GM23338 (cell line): Measurements from ENCODE around the gene ALDH1L2. TPM values are rescaled to one million over a fixed set of nuclear protein-coding genes. Genes with fewer than 3 reads are reported as not detected.

ENCODE experiments used
- ATAC-seq: fragments of 200-7000 bp; cut with Tn5 transposase; 3 replicates; pipeline ENCODE4 v1.9.1; 2020
- DNase-seq: peaks from one replicate; pipeline ENCODE4 v3.0.0-alpha.2; 2015; ENCODE audit warnings: low spot score
- H2AFZ ChIP-seq: fragments of 200-600 bp; sonication (generic); 2 replicates; pipeline ENCODE4 v1.8.0; 2016; ENCODE audit warnings: antibody characterized with exemption, mild to moderate bottlenecking, moderate library complexity
- H3F3A ChIP-seq: fragments of 200-600 bp; sonication (generic); replicated peaks from 2 replicates; pipeline ENCODE4 v1.8.0; 2017; ENCODE audit warnings: antibody characterized with exemption, mixed run types, low read depth
- H3K27ac ChIP-seq: fragments of 200-600 bp; sonication (generic); 2 replicates; pipeline ENCODE4 v1.6.1; 2016; ENCODE audit warnings: low read depth
- H3K27me3 ChIP-seq: fragments of 200-600 bp; sonication (generic); 2 replicates; pipeline ENCODE4 v1.8.0; 2016; ENCODE audit warnings: mild to moderate bottlenecking, mixed run types, moderate library complexity; ENCODE audit not compliant: insufficient read depth
- H3K36me3 ChIP-seq: fragments of 200-600 bp; sonication (generic); 2 replicates; pipeline ENCODE4 v1.8.0; 2016; ENCODE audit warnings: mild to moderate bottlenecking; ENCODE audit not compliant: insufficient read depth
- H3K4me1 ChIP-seq: fragments of 200-600 bp; sonication (generic); 2 replicates; pipeline ENCODE4 v1.8.0; 2016; ENCODE audit warnings: mild to moderate bottlenecking, moderate library complexity; ENCODE audit not compliant: insufficient read depth
- H3K4me2 ChIP-seq: fragments of 200-600 bp; sonication (generic); 2 replicates; pipeline ENCODE4 v1.7.1; 2017; ENCODE audit warnings: mixed run types
- H3K4me3 ChIP-seq: fragments of 200-600 bp; sonication (generic); 2 replicates; pipeline ENCODE4 v1.6.1; 2016; ENCODE audit warnings: mixed run types
- H3K79me2 ChIP-seq: fragments of 200-600 bp; sonication (generic); replicated peaks from 2 replicates; pipeline ENCODE4 v1.8.0; 2017; ENCODE audit warnings: mild to moderate bottlenecking; ENCODE audit not compliant: insufficient read depth
- H3K9me2 ChIP-seq: fragments of 200-600 bp; sonication (generic); 2 replicates; pipeline ENCODE4 v1.8.0; 2017; ENCODE audit not compliant: insufficient read depth
- H4K20me1 ChIP-seq: fragments of 200-600 bp; sonication (generic); replicated peaks from 2 replicates; pipeline ENCODE4 v1.8.0; 2017; ENCODE audit warnings: mild to moderate bottlenecking; ENCODE audit not compliant: insufficient read depth
- H3K27ac Mint-ChIP-seq: 2 replicates; pipeline ENCODE4 v1.8.0; 2020; ENCODE audit warnings: inconsistent platforms, mild to moderate bottlenecking, moderate library complexity, mixed read lengths
- H3K27me3 Mint-ChIP-seq: 3 replicates; pipeline ENCODE4 v1.8.0; 2022; ENCODE audit warnings: low read depth, mild to moderate bottlenecking, moderate library complexity, mixed read lengths, inconsistent platforms; ENCODE audit not compliant: insufficient read depth, poor library complexity
- H3K36me3 Mint-ChIP-seq: 3 replicates; pipeline ENCODE4 v1.8.0; 2021; ENCODE audit warnings: low read depth, mild to moderate bottlenecking, inconsistent platforms, moderate library complexity, mixed read lengths
- H3K4me1 Mint-ChIP-seq: 3 replicates; pipeline ENCODE4 v1.8.0; 2020; ENCODE audit warnings: mild to moderate bottlenecking, inconsistent platforms, mixed read lengths
- H3K4me3 Mint-ChIP-seq: 3 replicates; pipeline ENCODE4 v1.8.0; 2021; ENCODE audit warnings: moderate library complexity, mild to moderate bottlenecking, inconsistent platforms, mixed read lengths
- H3K9me3 Mint-ChIP-seq: 3 replicates; pipeline ENCODE4 v1.8.0; 2020; ENCODE audit warnings: moderate library complexity, mild to moderate bottlenecking, inconsistent platforms, mixed read lengths
- CREB1 ChIP-seq: fragments of 250-450 bp; sonication (Bioruptor Pico); IDR thresholded peaks from 2 replicates; pipeline ENCODE4 v1.5.0; 2020; ENCODE audit warnings: low read depth, mild to moderate bottlenecking, moderate library complexity
- EZH2 ChIP-seq: fragments of 200-600 bp; sonication (generic); IDR thresholded peaks from one replicate; pipeline ENCODE4 v1.8.0; 2017; ENCODE audit warnings: antibody characterized with exemption, mild to moderate bottlenecking, low read depth; ENCODE audit not compliant: unreplicated experiment
- EZH2phosphoT487 ChIP-seq: fragments of 200-600 bp; sonication (generic); IDR thresholded peaks from one replicate; pipeline ENCODE4 v1.8.1; 2018; ENCODE audit warnings: antibody characterized with exemption; ENCODE audit not compliant: unreplicated experiment
- JUNB ChIP-seq: IDR thresholded peaks from one replicate; pipeline ENCODE4 v1.6.1; 2016; ENCODE audit warnings: antibody characterized with exemption; ENCODE audit not compliant: unreplicated experiment
- NANOG ChIP-seq: IDR thresholded peaks from 2 replicates; pipeline ENCODE4 v1.6.1; 2016; ENCODE audit warnings: antibody characterized with exemption, borderline replicate concordance
- POLR2AphosphoS5 ChIP-seq: IDR thresholded peaks from 2 replicates; pipeline ENCODE4 v1.6.1; 2016; ENCODE audit warnings: antibody characterized with exemption, low read depth
- STAT1 ChIP-seq: IDR thresholded peaks from one replicate; pipeline ENCODE4 v1.6.1; 2016; ENCODE audit warnings: antibody characterized with exemption; ENCODE audit not compliant: unreplicated experiment
- ZNF114 ChIP-seq: fragments of 250-450 bp; sonication (Bioruptor Pico); IDR thresholded peaks from 2 replicates; pipeline ENCODE4 v1.5.0; 2020; ENCODE audit warnings: mild to moderate bottlenecking, moderate library complexity
- ZNF331 ChIP-seq: fragments of 250-450 bp; sonication (Bioruptor Pico); IDR thresholded peaks from 2 replicates; pipeline ENCODE4 v1.5.0; 2020; ENCODE audit warnings: low read depth, mild to moderate bottlenecking, moderate library complexity
- polyA plus RNA-seq: library from polyadenylated mRNA; unstranded; fragments of >200 nt; fragmentation: Nextera tagmentation; extraction: Ambion mirVana; gene quantifications from 2 replicates; pipeline ENCODE4 v1.2.1, GENCODE V29; 2016
- total RNA-seq: library from RNA; depleted of rRNA; stranded (reverse); fragments of >200 nt; shearing (Covaris generic); gene quantifications from 2 replicates; pipeline ENCODE4 v1.2.3, GENCODE V29; 2014
- TF ChIP-seq, protein P1 (sequence below), 2 experiments: fragments of 200-600 bp in 1 of 2; sonication (generic) in 1 of 2; conservative IDR thresholded peaks; 2 replicates each; pipeline versions ENCODE4 v1.5.1 to v1.6.1; 2016 to 2017; ENCODE audit warnings: antibody characterized with exemption in 2 of 2, low read depth in 2 of 2, mild to moderate bottlenecking in 2 of 2, moderate library complexity in 1 of 2
- TF ChIP-seq, protein P2 (sequence below): fragments of 250-450 bp; sonication (Bioruptor Pico); IDR thresholded peaks from 2 replicates; pipeline ENCODE4 v1.5.0; 2020; ENCODE audit warnings: mild to moderate bottlenecking, moderate library complexity
- TF ChIP-seq, protein P3 (sequence below): IDR thresholded peaks from one replicate; pipeline ENCODE4 v1.6.1; 2018; ENCODE audit warnings: antibody characterized with exemption; ENCODE audit not compliant: unreplicated experiment
- TF ChIP-seq, protein P4 (sequence below): IDR thresholded peaks from 2 replicates; pipeline ENCODE4 v1.6.1; 2016; ENCODE audit warnings: antibody characterized with exemption

ALDH1L2 gene
- total and polyA plus RNA-seq, 2 experiments from 2014 or later: 5.8 to 9.1 TPM

DNA sequence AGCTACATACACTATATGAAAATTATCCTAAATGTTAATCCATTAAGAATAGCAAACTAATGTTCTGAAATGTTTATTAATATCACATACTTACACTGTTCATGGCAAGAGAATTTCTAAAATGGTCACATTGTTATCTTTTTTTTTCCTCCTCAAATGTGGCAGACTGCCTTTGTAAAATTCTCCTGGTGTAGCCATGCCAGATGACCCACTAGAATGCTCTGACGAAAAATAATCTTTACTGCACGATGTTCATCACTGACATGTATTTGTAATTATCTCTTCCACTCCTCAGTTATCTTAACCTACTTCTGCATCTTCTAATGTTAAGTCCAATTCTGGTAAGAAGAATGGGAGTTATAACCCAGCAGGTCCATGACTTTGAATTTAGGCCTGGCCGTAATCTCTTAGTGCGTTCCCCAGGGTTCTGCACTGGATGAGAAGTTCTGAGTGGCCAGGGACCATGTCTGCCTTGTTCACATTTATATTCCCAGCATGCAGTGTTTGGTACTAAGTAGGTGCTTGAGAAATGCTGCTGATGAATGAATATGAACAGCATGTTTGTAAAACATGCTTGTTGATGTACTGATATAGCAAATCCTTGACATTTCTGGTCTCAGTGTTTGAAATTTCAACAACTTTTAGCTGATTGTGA, 51.4 kb downstream of the ALDH1L2 start:
- H3K27me3 ChIP-seq: no peaks in the 10 kb centered on the region
- H3F3A ChIP-seq: no peaks in the 10 kb centered on the region
- no peaks in the 10 kb centered on the region; the same call in 1 of the 2 replicates for H4K20me1 ChIP-seq
- Mint-ChIP-seq H3K27me3 (no peaks in the 10 kb centered on the region), H3K4me3 (no peak overlapping the region), H3K9me3 (no peaks in the 10 kb centered on the region), H3K27ac (no peak overlapping the region), H3K4me1 (no peaks in the 10 kb centered on the region), H3K36me3 (peaks cover 23% of the 10 kb centered on the region; the same call in 2 of the 3 replicates)
- no peak overlapping the region for H2AFZ ChIP-seq
- no peak for DNase-seq
- no peak overlapping the region for H3K27ac ChIP-seq
- H3K36me3 ChIP-seq: no peaks in the 10 kb centered on the region; the same call in 1 of the 2 replicates
- ATAC-seq: no peak
- H3K79me2 ChIP-seq: no peaks in the 10 kb centered on the region
- H3K4me2 ChIP-seq: no peak overlapping the region
- no peaks in the 10 kb centered on the region for H3K4me1 ChIP-seq
- H3K9me2 ChIP-seq: no peaks in the 10 kb centered on the region
- no peak overlapping the region for H3K4me3 ChIP-seq
- TF ChIP-seq, protein P1, sequence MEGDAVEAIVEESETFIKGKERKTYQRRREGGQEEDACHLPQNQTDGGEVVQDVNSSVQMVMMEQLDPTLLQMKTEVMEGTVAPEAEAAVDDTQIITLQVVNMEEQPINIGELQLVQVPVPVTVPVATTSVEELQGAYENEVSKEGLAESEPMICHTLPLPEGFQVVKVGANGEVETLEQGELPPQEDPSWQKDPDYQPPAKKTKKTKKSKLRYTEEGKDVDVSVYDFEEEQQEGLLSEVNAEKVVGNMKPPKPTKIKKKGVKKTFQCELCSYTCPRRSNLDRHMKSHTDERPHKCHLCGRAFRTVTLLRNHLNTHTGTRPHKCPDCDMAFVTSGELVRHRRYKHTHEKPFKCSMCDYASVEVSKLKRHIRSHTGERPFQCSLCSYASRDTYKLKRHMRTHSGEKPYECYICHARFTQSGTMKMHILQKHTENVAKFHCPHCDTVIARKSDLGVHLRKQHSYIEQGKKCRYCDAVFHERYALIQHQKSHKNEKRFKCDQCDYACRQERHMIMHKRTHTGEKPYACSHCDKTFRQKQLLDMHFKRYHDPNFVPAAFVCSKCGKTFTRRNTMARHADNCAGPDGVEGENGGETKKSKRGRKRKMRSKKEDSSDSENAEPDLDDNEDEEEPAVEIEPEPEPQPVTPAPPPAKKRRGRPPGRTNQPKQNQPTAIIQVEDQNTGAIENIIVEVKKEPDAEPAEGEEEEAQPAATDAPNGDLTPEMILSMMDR (conservative IDR thresholded peaks at IDR 0.05; ENCODE audit: low read depth in 2 of 2): no peak
- no peak for TF ChIP-seq JUNB
- TF ChIP-seq, protein P2, sequence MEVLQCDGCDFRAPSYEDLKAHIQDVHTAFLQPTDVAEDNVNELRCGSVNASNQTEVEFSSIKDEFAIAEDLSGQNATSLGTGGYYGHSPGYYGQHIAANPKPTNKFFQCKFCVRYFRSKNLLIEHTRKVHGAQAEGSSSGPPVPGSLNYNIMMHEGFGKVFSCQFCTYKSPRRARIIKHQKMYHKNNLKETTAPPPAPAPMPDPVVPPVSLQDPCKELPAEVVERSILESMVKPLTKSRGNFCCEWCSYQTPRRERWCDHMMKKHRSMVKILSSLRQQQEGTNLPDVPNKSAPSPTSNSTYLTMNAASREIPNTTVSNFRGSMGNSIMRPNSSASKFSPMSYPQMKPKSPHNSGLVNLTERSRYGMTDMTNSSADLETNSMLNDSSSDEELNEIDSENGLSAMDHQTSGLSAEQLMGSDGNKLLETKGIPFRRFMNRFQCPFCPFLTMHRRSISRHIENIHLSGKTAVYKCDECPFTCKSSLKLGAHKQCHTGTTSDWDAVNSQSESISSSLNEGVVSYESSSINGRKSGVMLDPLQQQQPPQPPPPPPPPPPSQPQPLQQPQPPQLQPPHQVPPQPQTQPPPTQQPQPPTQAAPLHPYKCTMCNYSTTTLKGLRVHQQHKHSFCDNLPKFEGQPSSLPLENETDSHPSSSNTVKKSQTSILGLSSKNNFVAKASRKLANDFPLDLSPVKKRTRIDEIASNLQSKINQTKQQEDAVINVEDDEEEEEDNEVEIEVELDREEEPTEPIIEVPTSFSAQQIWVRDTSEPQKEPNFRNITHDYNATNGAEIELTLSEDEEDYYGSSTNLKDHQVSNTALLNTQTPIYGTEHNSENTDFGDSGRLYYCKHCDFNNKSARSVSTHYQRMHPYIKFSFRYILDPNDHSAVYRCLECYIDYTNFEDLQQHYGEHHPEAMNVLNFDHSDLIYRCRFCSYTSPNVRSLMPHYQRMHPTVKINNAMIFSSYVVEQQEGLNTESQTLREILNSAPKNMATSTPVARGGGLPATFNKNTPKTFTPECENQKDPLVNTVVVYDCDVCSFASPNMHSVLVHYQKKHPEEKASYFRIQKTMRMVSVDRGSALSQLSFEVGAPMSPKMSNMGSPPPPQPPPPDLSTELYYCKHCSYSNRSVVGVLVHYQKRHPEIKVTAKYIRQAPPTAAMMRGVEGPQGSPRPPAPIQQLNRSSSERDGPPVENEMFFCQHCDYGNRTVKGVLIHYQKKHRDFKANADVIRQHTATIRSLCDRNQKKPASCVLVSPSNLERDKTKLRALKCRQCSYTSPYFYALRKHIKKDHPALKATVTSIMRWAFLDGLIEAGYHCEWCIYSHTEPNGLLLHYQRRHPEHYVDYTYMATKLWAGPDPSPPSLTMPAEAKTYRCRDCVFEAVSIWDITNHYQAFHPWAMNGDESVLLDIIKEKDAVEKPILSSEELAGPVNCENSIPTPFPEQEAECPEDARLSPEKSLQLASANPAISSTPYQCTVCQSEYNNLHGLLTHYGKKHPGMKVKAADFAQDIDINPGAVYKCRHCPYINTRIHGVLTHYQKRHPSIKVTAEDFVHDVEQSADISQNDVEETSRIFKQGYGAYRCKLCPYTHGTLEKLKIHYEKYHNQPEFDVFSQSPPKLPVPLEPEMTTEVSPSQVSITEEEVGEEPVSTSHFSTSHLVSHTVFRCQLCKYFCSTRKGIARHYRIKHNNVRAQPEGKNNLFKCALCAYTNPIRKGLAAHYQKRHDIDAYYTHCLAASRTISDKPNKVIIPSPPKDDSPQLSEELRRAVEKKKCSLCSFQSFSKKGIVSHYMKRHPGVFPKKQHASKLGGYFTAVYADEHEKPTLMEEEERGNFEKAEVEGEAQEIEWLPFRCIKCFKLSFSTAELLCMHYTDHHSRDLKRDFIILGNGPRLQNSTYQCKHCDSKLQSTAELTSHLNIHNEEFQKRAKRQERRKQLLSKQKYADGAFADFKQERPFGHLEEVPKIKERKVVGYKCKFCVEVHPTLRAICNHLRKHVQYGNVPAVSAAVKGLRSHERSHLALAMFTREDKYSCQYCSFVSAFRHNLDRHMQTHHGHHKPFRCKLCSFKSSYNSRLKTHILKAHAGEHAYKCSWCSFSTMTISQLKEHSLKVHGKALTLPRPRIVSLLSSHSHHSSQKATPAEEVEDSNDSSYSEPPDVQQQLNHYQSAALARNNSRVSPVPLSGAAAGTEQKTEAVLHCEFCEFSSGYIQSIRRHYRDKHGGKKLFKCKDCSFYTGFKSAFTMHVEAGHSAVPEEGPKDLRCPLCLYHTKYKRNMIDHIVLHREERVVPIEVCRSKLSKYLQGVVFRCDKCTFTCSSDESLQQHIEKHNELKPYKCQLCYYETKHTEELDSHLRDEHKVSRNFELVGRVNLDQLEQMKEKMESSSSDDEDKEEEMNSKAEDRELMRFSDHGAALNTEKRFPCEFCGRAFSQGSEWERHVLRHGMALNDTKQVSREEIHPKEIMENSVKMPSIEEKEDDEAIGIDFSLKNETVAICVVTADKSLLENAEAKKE: no peak
- TF ChIP-seq POLR2AphosphoS5: no peak
- TF ChIP-seq ZNF331 (CRISPR knock-in tag): no peak
- no peak for TF ChIP-seq STAT1
- TF ChIP-seq EZH2phosphoT487: no peak
- no peak for TF ChIP-seq EZH2
- no peak for TF ChIP-seq ZNF114
- TF ChIP-seq, protein P3, sequence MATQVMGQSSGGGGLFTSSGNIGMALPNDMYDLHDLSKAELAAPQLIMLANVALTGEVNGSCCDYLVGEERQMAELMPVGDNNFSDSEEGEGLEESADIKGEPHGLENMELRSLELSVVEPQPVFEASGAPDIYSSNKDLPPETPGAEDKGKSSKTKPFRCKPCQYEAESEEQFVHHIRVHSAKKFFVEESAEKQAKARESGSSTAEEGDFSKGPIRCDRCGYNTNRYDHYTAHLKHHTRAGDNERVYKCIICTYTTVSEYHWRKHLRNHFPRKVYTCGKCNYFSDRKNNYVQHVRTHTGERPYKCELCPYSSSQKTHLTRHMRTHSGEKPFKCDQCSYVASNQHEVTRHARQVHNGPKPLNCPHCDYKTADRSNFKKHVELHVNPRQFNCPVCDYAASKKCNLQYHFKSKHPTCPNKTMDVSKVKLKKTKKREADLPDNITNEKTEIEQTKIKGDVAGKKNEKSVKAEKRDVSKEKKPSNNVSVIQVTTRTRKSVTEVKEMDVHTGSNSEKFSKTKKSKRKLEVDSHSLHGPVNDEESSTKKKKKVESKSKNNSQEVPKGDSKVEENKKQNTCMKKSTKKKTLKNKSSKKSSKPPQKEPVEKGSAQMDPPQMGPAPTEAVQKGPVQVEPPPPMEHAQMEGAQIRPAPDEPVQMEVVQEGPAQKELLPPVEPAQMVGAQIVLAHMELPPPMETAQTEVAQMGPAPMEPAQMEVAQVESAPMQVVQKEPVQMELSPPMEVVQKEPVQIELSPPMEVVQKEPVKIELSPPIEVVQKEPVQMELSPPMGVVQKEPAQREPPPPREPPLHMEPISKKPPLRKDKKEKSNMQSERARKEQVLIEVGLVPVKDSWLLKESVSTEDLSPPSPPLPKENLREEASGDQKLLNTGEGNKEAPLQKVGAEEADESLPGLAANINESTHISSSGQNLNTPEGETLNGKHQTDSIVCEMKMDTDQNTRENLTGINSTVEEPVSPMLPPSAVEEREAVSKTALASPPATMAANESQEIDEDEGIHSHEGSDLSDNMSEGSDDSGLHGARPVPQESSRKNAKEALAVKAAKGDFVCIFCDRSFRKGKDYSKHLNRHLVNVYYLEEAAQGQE: no peak
- TF ChIP-seq CREB1 (CRISPR knock-in tag): no peak
- TF ChIP-seq, protein P4, sequence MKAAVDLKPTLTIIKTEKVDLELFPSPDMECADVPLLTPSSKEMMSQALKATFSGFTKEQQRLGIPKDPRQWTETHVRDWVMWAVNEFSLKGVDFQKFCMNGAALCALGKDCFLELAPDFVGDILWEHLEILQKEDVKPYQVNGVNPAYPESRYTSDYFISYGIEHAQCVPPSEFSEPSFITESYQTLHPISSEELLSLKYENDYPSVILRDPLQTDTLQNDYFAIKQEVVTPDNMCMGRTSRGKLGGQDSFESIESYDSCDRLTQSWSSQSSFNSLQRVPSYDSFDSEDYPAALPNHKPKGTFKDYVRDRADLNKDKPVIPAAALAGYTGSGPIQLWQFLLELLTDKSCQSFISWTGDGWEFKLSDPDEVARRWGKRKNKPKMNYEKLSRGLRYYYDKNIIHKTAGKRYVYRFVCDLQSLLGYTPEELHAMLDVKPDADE: no peak
- no peak for TF ChIP-seq NANOG
